ENCODE measurements around the gene ZNF827.

Gene ZNF827

DNA sequence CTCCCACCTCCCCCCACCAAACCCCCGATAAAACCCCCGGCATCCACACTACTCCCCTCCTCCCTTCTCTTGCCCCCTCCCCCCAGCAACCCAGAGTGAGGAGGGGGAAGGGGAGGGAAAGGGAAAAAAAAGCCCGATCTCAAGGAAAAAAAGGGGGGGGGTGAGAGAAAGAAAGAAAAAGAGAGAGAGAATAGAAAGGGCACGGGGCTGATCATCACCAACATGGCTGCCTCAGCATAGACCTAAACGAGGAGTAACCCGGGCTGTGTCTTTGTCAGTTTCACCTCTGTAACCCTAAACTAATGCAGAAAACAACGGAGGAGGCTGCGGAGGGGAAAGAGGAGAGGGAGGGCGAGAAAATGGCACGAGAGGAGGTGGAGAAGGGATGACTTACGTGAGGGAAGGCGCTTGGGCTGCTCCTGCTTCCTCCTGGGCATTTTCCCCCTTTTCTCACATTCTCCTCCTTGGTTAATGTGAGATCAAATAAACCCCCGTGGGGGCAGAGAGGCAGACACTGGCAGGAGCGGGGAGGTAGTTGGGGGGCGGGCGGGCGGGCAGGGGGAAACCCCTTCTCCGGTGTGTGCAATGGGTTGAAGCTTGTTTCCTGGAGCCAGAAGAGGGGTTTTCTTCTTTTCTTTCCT, 532 bp downstream of the ZNF827 start:
- Histone ChIP-seq H3K4me3 (ENCODE audit: severe bottlenecking) (peak overlapping the region; percentile 73), H3K36me3 (ENCODE audit: low read depth) (no peaks in the 10 kb centered on the region), H3K9me3 (ENCODE audit: severe bottlenecking) (no peaks in the 10 kb centered on the region), H3K27ac (ENCODE audit: poor library complexity, severe bottlenecking) (peak overlapping the region; percentile 75), H3K4me1 (ENCODE audit: insufficient read depth, poor library complexity, severe bottlenecking) (peaks cover 12% of the 10 kb centered on the region), H3K27me3 (ENCODE audit: insufficient read depth, poor library complexity, severe bottlenecking) (no peaks in the 10 kb centered on the region)
- DNase-seq (ENCODE audit: low spot score) (no peak), ATAC-seq (ENCODE audit: low read depth) (0 out of 3 replicates have a peak, but pooled peaks have one; percentile 8)
- TF ChIP-seq, protein P1, sequence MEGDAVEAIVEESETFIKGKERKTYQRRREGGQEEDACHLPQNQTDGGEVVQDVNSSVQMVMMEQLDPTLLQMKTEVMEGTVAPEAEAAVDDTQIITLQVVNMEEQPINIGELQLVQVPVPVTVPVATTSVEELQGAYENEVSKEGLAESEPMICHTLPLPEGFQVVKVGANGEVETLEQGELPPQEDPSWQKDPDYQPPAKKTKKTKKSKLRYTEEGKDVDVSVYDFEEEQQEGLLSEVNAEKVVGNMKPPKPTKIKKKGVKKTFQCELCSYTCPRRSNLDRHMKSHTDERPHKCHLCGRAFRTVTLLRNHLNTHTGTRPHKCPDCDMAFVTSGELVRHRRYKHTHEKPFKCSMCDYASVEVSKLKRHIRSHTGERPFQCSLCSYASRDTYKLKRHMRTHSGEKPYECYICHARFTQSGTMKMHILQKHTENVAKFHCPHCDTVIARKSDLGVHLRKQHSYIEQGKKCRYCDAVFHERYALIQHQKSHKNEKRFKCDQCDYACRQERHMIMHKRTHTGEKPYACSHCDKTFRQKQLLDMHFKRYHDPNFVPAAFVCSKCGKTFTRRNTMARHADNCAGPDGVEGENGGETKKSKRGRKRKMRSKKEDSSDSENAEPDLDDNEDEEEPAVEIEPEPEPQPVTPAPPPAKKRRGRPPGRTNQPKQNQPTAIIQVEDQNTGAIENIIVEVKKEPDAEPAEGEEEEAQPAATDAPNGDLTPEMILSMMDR (IDR thresholded peaks at IDR 0.05; ENCODE audit: poor library complexity, severe bottlenecking), result no peak

DNA sequence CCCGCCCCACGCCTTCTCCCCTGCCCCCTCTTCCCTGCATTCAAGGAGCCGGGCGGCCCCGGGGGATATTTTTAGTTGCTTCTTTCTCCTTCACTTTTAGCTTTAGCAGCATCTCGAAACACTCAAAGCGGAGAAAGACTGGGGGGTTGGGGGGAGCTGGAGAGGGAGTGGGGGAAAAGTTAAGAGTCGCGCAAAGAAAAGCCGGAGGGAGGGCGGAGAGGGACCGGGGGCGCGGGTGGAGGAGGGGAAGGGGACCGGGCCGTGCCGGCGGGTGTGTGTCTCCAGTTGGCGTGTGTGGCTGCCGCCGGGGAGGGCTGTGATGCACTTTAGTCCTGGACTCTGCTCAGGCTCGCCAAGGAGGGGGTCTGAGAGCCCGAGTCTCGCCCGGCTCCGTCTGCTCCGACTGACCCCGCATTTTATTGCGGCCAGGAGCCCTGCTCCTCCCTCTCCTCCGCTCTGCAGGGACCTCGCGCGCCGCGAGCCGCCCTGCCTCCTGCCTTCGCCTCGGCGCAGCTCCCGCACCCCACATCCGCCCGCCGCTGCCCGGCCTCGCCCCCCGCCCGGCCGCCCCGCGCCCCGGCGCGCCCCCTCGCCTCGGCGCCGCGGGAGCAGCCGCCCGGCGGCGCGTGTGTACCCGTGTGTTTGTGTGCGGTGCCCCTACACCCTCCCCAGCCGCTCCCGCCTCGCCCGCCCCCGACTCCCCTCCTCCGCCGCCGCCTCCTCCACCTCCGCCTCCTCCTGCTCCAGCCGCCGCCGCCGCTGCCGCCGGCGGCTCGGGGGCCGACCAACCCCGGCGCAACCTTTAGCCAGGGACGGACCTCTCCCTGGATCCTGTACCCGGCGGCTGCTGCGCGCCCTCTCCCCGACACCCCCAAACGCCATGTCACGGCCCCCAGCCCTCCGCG, 1.4 kb downstream of the ZNF827 start:
- TF ChIP-seq, protein P1 (IDR thresholded peaks at IDR 0.05; ENCODE audit: poor library complexity, severe bottlenecking), result no peak
- H3K27me3 ChIP-seq (ENCODE audit: insufficient read depth, poor library complexity, severe bottlenecking), result no peaks in the 10 kb centered on the region
- H3K4me3 ChIP-seq (ENCODE audit: severe bottlenecking), result peak overlapping the region; percentile 73
- no peaks in the 10 kb centered on the region for H3K9me3 ChIP-seq (ENCODE audit: severe bottlenecking)
- peaks cover 12% of the 10 kb centered on the region for H3K4me1 ChIP-seq (ENCODE audit: insufficient read depth, poor library complexity, severe bottlenecking)
- H3K27ac ChIP-seq (ENCODE audit: poor library complexity, severe bottlenecking), result peak overlapping the region; percentile 75
- DNase-seq (ENCODE audit: low spot score), result no peak
- H3K36me3 ChIP-seq (ENCODE audit: low read depth), result no peaks in the 10 kb centered on the region
- ATAC-seq (ENCODE audit: low read depth), result peak; percentile 49

- no peaks in the 10 kb centered on the region for H3K27me3 ChIP-seq (ENCODE audit: insufficient read depth, poor library complexity, severe bottlenecking)
- H3K27ac ChIP-seq (ENCODE audit: poor library complexity, severe bottlenecking), result peak overlapping the region; percentile 75
Measured at GRCh38 chr4:145936142-145936996, 2.3 kb downstream of the ZNF827 start.

GRCh38 chr4:145935253-145936141, 3.1 kb downstream of the ZNF827 start:
- no peaks in the 10 kb centered on the region for H3K36me3 ChIP-seq (ENCODE audit: low read depth)
- TF ChIP-seq, protein P1 (IDR thresholded peaks at IDR 0.05; ENCODE audit: poor library complexity, severe bottlenecking), result no peak
- DNase-seq (ENCODE audit: low spot score), result no peak
- peak overlapping the region; percentile 75 for H3K27ac ChIP-seq (ENCODE audit: poor library complexity, severe bottlenecking)
- no peaks in the 10 kb centered on the region for H3K27me3 ChIP-seq (ENCODE audit: insufficient read depth, poor library complexity, severe bottlenecking)
- H3K4me1 ChIP-seq (ENCODE audit: insufficient read depth, poor library complexity, severe bottlenecking), result peaks cover 12% of the 10 kb centered on the region
- H3K9me3 ChIP-seq (ENCODE audit: severe bottlenecking), result no peaks in the 10 kb centered on the region
- peak overlapping the region; percentile 73 for H3K4me3 ChIP-seq (ENCODE audit: severe bottlenecking)
- no peak for ATAC-seq (ENCODE audit: low read depth)

More at GRCh38 chr4:145936142-145936996, 2.3 kb downstream of the ZNF827 start:
- H3K9me3 ChIP-seq (ENCODE audit: severe bottlenecking), result no peaks in the 10 kb centered on the region
- peak; percentile 50 for ATAC-seq (ENCODE audit: low read depth)
- peaks cover 12% of the 10 kb centered on the region for H3K4me1 ChIP-seq (ENCODE audit: insufficient read depth, poor library complexity, severe bottlenecking)
- peak; percentile 51 for DNase-seq (ENCODE audit: low spot score)
- no peaks in the 10 kb centered on the region for H3K36me3 ChIP-seq (ENCODE audit: low read depth)
- TF ChIP-seq, protein P1 (IDR thresholded peaks at IDR 0.05; ENCODE audit: poor library complexity, severe bottlenecking), result peak; percentile 29
- H3K4me3 ChIP-seq (ENCODE audit: severe bottlenecking), result peak overlapping the region; percentile 73

All from RWPE2 (cell line).